Measurements from ENCODE around the gene MLN.

MLN gene

GRCh38 chr6:33747823-33748222 lies 56.0 kb downstream of the MLN start:
- no peak overlapping the region for H3K9ac ChIP-seq (ENCODE audit: low read length)
- TF ChIP-seq CTCF (IDR thresholded peaks at IDR 0.05; ENCODE audit: low read length) (no peak), EZH2 (optimal IDR thresholded peaks at IDR 0.05; ENCODE audit: low read depth, low read length) (no peak), EZH2phosphoT487 (IDR thresholded peaks at IDR 0.05; ENCODE audit: low read length) (no peak)
- peaks cover 71% of the 10 kb centered on the region for H3K27me3 ChIP-seq (replicated peaks; ENCODE audit: insufficient read depth, low read length)
- H2AFZ ChIP-seq (ENCODE audit: low read length) = no peak overlapping the region
- H4K20me1 ChIP-seq (ENCODE audit: insufficient read depth, low read length) = no peaks in the 10 kb centered on the region
- H3K9me2 ChIP-seq (replicated peaks; ENCODE audit: insufficient read depth, low read length) = no peaks in the 10 kb centered on the region
- H3K4me3 ChIP-seq (ENCODE audit: low read length) = no peak overlapping the region
- H3K36me3 ChIP-seq (replicated peaks; ENCODE audit: insufficient read depth, low read length) = no peaks in the 10 kb centered on the region
- H3K79me2 ChIP-seq (ENCODE audit: low read length) = no peaks in the 10 kb centered on the region
- no peaks in the 10 kb centered on the region for H3K4me1 ChIP-seq (ENCODE audit: low read length)
- no peak for DNase-seq
- H3F3A ChIP-seq (ENCODE audit: insufficient read depth, low read length) = no peaks in the 10 kb centered on the region
- H3K9me3 ChIP-seq (replicated peaks; ENCODE audit: insufficient read depth, low read length) = no peaks in the 10 kb centered on the region
- no peak overlapping the region for H3K4me2 ChIP-seq (ENCODE audit: low read depth, low read length)
- no peak overlapping the region for H3K27ac ChIP-seq (ENCODE audit: low read length)

- Histone ChIP-seq H3F3A (ENCODE audit: insufficient read depth, low read length) (no peaks in the 10 kb centered on the region), H3K9me2 (replicated peaks; ENCODE audit: insufficient read depth, low read length) (no peaks in the 10 kb centered on the region), H3K27me3 (replicated peaks; ENCODE audit: insufficient read depth, low read length) (peaks cover 76% of the 10 kb centered on the region), H2AFZ (ENCODE audit: low read length) (no peak within 1 kb of the TSS), H3K79me2 (ENCODE audit: low read length) (no peaks in the 10 kb centered on the region), H3K9ac (ENCODE audit: low read length) (no peak within 1 kb of the TSS), H3K4me2 (ENCODE audit: low read depth, low read length) (no peak within 1 kb of the TSS), H3K4me1 (ENCODE audit: low read length) (no peaks in the 10 kb centered on the region), H3K36me3 (replicated peaks; ENCODE audit: insufficient read depth, low read length) (no peaks in the 10 kb centered on the region), H3K27ac (ENCODE audit: low read length) (no peak within 1 kb of the TSS), H3K9me3 (replicated peaks; ENCODE audit: insufficient read depth, low read length) (no peaks in the 10 kb centered on the region), H3K4me3 (ENCODE audit: low read length) (no peak within 1 kb of the TSS), H4K20me1 (ENCODE audit: insufficient read depth, low read length) (no peaks in the 10 kb centered on the region)
- no peak for DNase-seq
- no peak for TF ChIP-seq EZH2 (optimal IDR thresholded peaks at IDR 0.05; ENCODE audit: low read depth, low read length)
- no peak for TF ChIP-seq CTCF (IDR thresholded peaks at IDR 0.05; ENCODE audit: low read length)
- no peak for TF ChIP-seq EZH2phosphoT487 (IDR thresholded peaks at IDR 0.05; ENCODE audit: low read length)
These were observed 57.1 kb downstream of the MLN start, which contains the start of gene IP6K3 for GRCh38 chr6:33746651-33747100. TSS of gene IP6K3 (minus strand) at chr6:33746905. CDS start at chr6:33735476, 11,429 bp downstream.

- Histone ChIP-seq H3K9me3 (replicated peaks; ENCODE audit: insufficient read depth, low read length) (no peaks in the 10 kb centered on the region), H3K4me1 (ENCODE audit: low read length) (no peaks in the 10 kb centered on the region), H3K4me3 (ENCODE audit: low read length) (no peak overlapping the region), H3K9me2 (replicated peaks; ENCODE audit: insufficient read depth, low read length) (no peaks in the 10 kb centered on the region), H2AFZ (ENCODE audit: low read length) (no peak overlapping the region), H3K36me3 (replicated peaks; ENCODE audit: insufficient read depth, low read length) (no peaks in the 10 kb centered on the region), H4K20me1 (ENCODE audit: insufficient read depth, low read length) (no peaks in the 10 kb centered on the region), H3K79me2 (ENCODE audit: low read length) (no peaks in the 10 kb centered on the region), H3K27ac (ENCODE audit: low read length) (no peak overlapping the region), H3K9ac (ENCODE audit: low read length) (no peak overlapping the region), H3F3A (ENCODE audit: insufficient read depth, low read length) (no peaks in the 10 kb centered on the region), H3K4me2 (ENCODE audit: low read depth, low read length) (no peak overlapping the region), H3K27me3 (replicated peaks; ENCODE audit: insufficient read depth, low read length) (peaks cover 75% of the 10 kb centered on the region)
- DNase-seq = no peak
- TF ChIP-seq CTCF (IDR thresholded peaks at IDR 0.05; ENCODE audit: low read length) (no peak), EZH2phosphoT487 (IDR thresholded peaks at IDR 0.05; ENCODE audit: low read length) (no peak), EZH2 (optimal IDR thresholded peaks at IDR 0.05; ENCODE audit: low read depth, low read length) (no peak)
These were observed 57.7 kb downstream of the MLN start for GRCh38 chr6:33746036-33746600.
